HUES64 (cell line): Measurements from ENCODE around the gene SLC43A2.

Experiments
- H3K27ac ChIP-seq: 2 replicates; pipeline ENCODE4 v1.7.0; 2013; ENCODE audit warnings: low read depth, low read length, inconsistent platforms
- H3K27me3 ChIP-seq: 2 replicates; pipeline ENCODE4 v1.6.1; 2013; ENCODE audit warnings: mild to moderate bottlenecking, low read length; ENCODE audit not compliant: insufficient read depth
- H3K36me3 ChIP-seq: 2 replicates; pipeline ENCODE4 v1.6.1; 2013; ENCODE audit warnings: mild to moderate bottlenecking, low read length; ENCODE audit not compliant: insufficient read depth
- H3K4me1 ChIP-seq: 2 replicates; pipeline ENCODE4 v1.6.1; 2013; ENCODE audit warnings: mild to moderate bottlenecking, low read length, moderate library complexity; ENCODE audit not compliant: insufficient read depth
- H3K4me3 ChIP-seq: 2 replicates; pipeline ENCODE4 v1.5.1; 2013; ENCODE audit warnings: mild to moderate bottlenecking, low read length, moderate library complexity
- H3K9ac ChIP-seq: 2 replicates; pipeline ENCODE4 v1.6.1; 2013; ENCODE audit warnings: mild to moderate bottlenecking, low read depth, low read length
- H3K9me3 ChIP-seq: 2 replicates; pipeline ENCODE4 v1.6.1; 2013; ENCODE audit warnings: low read depth, low read length; ENCODE audit not compliant: insufficient read depth
- WGBS: fragments of 150-250, 120-280 bp; methylation state at CpG from one replicate; pipeline ENCODE4 v1.1.7; 2013; ENCODE audit warnings: missing lambda C conversion rate; 5-methylcytosine and 5-hydroxymethylcytosine counted together

SLC43A2 gene

DNA sequence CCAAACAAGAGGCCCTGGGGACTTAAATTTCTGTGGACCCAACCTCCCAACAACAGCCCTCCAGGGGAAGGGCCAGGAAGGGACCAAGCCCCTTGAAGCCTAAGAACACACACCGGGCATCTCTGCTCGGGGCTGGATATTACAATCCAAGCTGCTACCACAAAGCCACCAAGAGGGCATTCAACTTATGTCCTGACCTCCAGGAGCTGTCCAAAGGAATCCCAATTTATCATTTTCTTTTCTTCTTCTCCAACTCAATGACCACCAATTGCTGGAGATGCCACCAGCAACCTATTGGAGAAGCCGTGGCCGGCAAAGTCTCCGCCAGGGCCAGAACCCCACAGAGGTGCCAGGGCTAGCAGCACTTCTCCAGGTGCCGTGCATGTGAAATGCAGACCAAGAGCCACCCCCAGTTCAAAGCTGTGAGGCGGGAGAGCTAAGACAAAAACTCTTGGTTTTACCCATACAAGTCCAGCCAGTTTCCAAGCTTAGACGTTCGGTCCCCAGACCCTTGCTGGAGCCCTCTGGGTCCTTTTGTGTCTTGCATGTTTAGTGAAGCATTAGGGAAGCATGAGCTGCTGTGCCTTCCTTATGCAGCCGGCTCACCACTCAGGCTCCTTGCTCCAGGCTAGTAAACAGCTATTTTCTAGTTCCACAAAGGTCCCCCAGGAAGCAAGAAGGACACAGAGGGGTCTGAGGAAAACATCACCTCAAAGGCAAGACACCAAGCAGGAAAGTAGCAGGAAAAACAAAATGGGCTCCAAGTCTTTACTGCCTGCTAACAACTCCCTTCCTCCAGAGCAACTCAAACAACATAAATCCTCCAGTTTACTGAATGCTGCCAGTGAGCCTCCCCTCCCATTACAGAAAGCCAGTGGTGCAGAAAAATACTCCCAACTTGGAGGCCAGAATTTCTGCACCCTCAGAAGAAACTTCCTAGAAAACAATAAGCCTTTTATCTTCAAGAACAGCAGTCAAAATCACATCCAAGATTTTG is 69.3 kb downstream of the SLC43A2 start:
- Histone ChIP-seq H3K4me1 (peaks cover 16% of the 10 kb centered on the region; the same call in 1 of the 2 replicates), H3K9me3 (no peaks in the 10 kb centered on the region), H3K27me3 (no peaks in the 10 kb centered on the region), H3K27ac (no peak overlapping the region), H3K4me3 (no peak overlapping the region; the same call in 1 of the 2 replicates), H3K36me3 (peaks cover 11% of the 10 kb centered on the region; the same call in 1 of the 2 replicates), H3K9ac (no peak overlapping the region)
- 81% methylated on average over 10 of the region's 10 CpGs for WGBS

DNA sequence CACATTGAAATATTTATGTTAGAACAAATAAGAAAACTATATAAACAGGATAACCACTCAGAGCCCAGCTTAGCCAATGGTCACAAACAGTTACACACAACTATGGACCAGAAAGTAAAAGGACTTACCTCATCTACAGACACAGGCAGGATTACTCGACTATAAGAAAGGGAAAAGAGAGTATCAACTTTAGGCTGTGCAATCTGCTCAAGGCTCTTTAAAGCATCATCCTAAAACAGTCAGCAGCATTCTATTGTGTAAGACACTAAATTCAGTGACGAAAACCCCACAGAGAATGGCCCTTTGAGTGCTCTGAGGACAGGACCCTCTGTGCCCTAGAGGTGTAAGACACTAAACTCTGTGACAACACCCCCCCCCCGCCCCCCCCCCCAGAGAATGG is 70.2 kb downstream of the SLC43A2 start:
- H3K36me3 ChIP-seq, result peaks cover 18% of the 10 kb centered on the region; the same call in 1 of the 2 replicates
- no peaks in the 10 kb centered on the region for H3K27me3 ChIP-seq
- 94% methylated on average over 2 of the region's 3 CpGs for WGBS
- peaks cover 16% of the 10 kb centered on the region; the same call in 1 of the 2 replicates for H3K4me1 ChIP-seq
- no peak overlapping the region for H3K27ac ChIP-seq
- H3K9ac ChIP-seq, result no peak overlapping the region
- no peaks in the 10 kb centered on the region for H3K9me3 ChIP-seq
- H3K4me3 ChIP-seq, result no peak overlapping the region

DNA sequence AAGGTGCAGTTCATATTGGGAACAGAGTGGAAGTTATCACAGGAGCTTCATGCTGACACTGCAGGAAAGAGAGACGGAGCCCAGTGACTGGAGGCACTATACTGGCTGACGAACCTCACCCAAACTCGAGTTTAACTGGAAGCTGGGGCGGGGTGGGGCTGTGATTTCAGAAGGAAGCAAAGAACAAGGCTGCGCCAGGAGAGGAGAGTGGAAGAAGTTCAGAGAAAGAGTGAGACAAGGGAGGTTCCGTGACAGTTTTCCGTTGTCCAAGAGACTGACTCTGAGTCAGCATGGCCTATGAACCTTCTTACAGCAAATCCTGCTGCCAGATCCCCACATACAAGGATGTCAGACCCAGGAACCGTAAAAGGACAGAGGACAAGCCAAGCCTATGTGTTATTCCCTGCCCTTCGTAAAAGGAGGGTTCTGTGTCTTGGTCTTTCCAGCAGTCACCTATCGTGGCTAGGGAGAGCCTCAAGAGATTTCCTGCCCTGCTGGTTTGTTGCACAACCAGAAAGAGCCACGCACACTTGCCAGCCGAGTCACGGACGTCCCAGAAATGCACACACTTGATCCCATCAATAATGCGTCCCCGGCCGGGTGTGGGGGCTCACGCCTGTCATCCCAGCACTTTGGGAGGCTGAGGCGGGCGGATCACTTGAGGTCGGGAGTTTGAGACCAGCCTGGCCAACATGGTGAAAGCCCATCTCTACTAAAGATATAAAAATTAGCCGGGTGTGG is 71.1 kb downstream of the SLC43A2 start:
- Histone ChIP-seq H3K4me3 (no peak overlapping the region), H3K9me3 (no peaks in the 10 kb centered on the region), H3K27ac (no peak overlapping the region), H3K27me3 (no peaks in the 10 kb centered on the region), H3K9ac (no peak overlapping the region), H3K36me3 (peaks cover 24% of the 10 kb centered on the region), H3K4me1 (peaks cover 16% of the 10 kb centered on the region; the same call in 1 of the 2 replicates)
- 94% methylated on average over 22 of the region's 22 CpGs for WGBS

DNA sequence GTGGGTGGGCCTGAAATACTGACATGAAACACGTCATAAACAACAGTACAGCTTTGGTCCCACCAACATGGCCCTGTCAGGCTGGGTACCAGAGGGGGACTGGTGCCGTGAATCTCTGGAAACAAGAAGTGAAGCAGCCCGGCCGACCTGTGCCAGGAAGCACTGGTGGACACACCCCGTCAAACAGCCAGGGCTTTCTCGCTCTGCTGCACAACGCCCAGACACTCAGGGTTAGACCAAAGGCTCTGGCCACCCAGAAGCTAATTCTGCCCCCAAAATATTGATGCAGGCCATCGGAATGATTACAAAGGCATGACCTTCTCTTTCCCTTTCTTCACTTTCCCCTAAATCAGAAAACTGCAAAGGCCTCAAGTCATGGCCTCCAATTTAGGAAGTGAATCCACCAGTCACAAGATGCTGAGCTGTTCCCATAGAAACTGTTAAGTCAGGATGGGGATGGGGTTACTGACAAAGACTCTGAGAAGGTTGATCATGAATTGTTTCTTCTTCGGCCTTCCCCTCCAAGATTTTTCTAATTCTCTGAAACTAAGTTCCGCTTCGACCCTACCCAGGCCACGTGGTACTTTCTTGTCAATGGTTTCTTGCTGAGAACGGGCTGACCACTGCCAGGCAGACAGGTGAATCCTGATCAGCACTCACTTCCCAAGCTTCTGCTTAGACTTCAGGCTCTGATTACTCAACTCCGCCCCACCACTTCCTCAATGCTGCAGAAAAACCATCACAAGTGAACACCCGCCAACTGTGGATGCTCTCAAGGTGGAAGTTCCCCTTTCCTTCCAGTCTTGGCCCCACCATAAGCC is 72.8 kb downstream of the SLC43A2 start:
- no peaks in the 10 kb centered on the region for H3K9me3 ChIP-seq
- 95% methylated on average over 15 of the region's 15 CpGs for WGBS
- H3K9ac ChIP-seq, result no peak overlapping the region
- H3K27me3 ChIP-seq, result no peaks in the 10 kb centered on the region
- peaks cover 10% of the 10 kb centered on the region; the same call in 1 of the 2 replicates for H3K4me1 ChIP-seq
- H3K4me3 ChIP-seq, result no peak overlapping the region
- peaks cover 35% of the 10 kb centered on the region for H3K36me3 ChIP-seq
- H3K27ac ChIP-seq, result no peak overlapping the region

DNA sequence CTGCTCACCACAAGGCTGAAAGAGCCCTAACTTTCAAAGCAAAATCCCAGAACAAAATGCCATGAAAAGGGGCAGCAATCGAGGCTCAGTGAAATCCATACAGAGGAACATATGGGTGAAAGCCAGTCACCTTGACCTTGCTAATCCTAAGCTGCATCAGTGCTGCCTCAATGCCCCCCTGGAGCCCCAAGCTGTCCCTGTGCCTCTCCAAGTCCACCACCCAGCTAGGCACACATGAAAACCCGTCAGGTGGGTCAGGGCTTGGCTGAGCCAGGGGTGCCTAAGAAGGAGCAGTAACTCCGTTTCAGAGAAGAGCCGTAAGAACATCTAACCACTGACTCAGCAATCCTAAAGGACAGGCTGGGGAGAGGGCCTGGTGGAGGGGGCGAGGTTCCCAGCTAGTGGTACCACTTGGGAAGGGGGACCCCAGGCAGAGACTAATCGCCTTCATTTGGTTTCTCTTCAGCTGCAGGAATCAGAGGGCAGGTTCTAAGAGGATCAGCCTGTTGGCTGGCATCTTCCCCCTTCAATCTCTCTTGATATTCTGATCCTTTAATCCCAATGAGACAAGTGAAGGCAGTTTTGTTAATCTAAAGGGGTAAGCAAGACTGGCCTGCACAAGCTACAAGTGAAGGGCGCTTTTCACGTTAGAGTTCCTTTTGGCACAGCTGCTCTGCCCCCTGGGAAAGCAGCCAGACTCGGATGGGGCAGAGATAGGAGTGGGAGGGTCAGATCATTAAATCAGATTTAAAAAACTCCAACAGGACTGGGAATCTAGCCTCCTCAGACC is 73.7 kb downstream of the SLC43A2 start:
- 89% methylated on average over 9 of the region's 9 CpGs for WGBS
- H3K9me3 ChIP-seq, result no peaks in the 10 kb centered on the region
- H3K36me3 ChIP-seq, result peaks cover 44% of the 10 kb centered on the region
- H3K27me3 ChIP-seq, result no peaks in the 10 kb centered on the region
- H3K9ac ChIP-seq, result no peak overlapping the region
- no peak overlapping the region for H3K4me3 ChIP-seq
- peaks cover 8% of the 10 kb centered on the region; the same call in 1 of the 2 replicates for H3K4me1 ChIP-seq
- H3K27ac ChIP-seq, result no peak overlapping the region

DNA sequence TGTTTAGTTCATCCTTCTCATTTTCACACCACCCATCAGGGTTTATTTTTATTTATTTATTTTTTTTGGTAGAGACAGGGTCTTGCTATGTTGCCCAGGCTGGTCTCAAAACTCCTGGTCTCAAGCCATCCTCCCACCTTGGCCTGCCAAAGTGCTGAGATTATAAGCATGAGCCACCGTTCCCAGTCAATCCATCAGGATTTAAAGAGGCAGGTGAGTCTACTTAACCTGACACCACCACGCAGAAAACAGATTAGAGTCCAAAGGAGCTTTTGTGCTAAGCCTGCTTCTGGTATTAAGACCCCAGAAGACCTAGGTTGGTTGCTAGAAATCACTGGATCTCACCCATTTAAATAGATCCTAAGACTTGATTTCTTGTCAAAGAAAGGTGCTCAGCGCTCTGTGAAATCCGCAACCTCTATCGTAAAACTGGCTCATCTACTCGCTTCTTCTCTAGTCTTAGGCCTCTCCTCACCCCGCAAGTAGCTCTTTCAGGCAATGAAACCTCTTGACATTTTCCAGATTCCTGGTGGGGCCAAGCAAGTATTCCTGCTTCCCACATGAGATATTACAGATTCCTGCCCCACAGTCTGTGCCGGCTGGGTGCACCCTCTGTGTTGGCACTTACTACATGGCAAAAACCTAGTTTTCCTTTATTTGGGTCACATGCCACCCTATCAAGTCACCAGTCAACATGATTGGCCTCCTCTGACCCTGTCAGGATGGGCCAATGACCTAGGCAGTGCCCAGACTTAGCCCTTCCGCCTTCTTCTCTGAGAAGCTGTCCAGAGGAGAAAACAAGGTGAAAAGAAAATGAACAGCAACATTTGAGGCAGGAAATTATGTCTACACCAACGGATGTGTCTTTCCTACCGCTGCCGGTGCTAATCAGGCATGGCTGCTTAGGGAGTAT is 75.0 kb downstream of the SLC43A2 start:
- Histone ChIP-seq H3K9ac (no peak overlapping the region), H3K27ac (no peak overlapping the region), H3K4me1 (no peaks in the 10 kb centered on the region), H3K36me3 (peaks cover 54% of the 10 kb centered on the region), H3K27me3 (no peaks in the 10 kb centered on the region), H3K4me3 (no peak overlapping the region), H3K9me3 (no peaks in the 10 kb centered on the region)
- 94% methylated on average over 12 of the region's 12 CpGs for WGBS

DNA sequence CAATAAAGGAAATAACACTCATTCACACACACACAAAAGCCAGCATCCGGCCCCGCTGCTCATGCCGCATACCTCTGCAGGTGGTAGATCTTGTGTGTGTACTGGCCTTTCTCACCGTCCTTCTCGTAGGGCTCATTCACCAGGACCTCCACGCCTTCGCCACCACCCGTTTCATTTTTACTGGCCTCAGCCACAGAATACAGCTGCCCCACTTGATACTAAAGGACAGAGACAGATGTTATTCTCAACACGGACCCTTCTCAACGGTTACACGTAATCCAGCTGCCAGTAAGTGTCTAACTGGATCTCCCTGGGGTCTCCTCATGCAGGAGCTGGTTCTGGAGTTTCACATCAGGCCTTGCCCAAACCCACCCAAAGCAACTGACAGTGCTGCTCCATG is 75.7 kb downstream of the SLC43A2 start:
- H3K36me3 ChIP-seq, result peaks cover 61% of the 10 kb centered on the region
- 95% methylated on average over 11 of the region's 11 CpGs for WGBS
- H3K27me3 ChIP-seq, result no peaks in the 10 kb centered on the region
- no peaks in the 10 kb centered on the region for H3K9me3 ChIP-seq
- no peak overlapping the region for H3K27ac ChIP-seq
- H3K9ac ChIP-seq, result no peak overlapping the region
- H3K4me3 ChIP-seq, result no peak overlapping the region
- H3K4me1 ChIP-seq, result no peaks in the 10 kb centered on the region

DNA sequence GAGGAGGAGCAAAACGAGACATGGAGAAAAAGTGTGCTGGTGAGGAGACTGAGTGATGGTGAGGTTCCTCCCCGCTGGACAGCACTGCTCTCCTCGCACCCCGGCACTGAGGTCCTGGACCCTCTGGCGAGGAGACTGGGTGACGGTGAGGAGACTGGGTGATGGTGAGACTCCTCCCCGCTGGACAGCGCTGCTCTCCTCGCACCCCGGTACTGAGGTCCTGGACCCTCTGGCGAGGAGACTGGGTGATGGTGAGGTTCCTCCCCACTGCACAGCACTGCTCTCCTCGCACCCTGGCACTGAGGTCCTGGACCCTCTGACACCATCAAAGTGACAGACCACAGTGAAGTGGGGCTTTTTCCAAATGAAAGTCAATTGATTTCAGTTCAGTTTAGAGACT is 76.9 kb downstream of the SLC43A2 start:
- Histone ChIP-seq H3K9me3 (no peaks in the 10 kb centered on the region), H3K9ac (no peak overlapping the region), H3K4me1 (no peaks in the 10 kb centered on the region), H3K27ac (no peak overlapping the region), H3K4me3 (no peak overlapping the region), H3K36me3 (peaks cover 64% of the 10 kb centered on the region), H3K27me3 (no peaks in the 10 kb centered on the region)
- 95% methylated on average over 12 of the region's 12 CpGs for WGBS

DNA sequence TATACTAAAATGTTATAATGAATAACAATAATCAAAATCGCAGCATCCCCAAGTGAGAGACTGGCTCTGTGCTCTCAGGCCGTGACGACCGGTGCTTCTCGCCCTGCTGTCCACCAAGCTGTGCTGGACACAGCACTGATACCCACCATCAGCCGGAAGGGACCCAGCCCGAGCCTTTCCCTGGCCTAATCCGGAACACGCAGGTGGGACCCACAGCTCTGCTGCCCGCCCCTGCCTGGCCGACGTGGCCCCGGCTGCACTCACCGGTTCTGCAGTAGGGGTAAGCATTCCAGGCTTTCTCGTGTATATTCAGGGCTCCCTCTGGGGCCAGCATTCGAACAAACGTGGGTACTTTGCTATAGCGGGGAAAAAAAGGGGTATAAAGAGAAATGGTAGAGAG is 80.6 kb downstream of the SLC43A2 start:
- H3K4me1 ChIP-seq, result no peaks in the 10 kb centered on the region
- no peaks in the 10 kb centered on the region for H3K27me3 ChIP-seq
- WGBS, result 96% methylated on average over 18 of the region's 18 CpGs
- H3K27ac ChIP-seq, result no peak overlapping the region
- H3K36me3 ChIP-seq, result peaks cover 67% of the 10 kb centered on the region
- no peak overlapping the region for H3K9ac ChIP-seq
- no peak overlapping the region for H3K4me3 ChIP-seq
- no peaks in the 10 kb centered on the region for H3K9me3 ChIP-seq
